HCT116 (cell line): ENCODE measurements around the gene HOXB3.

ENCODE experiments used
- JUND ChIP-seq: IDR thresholded peaks from 2 replicates; pipeline ENCODE4 v1.6.1; 2012
- SP1 ChIP-seq: IDR thresholded peaks from 2 replicates; pipeline ENCODE4 v1.6.1; 2012; ENCODE audit warnings: low read depth
- TF ChIP-seq, protein P1 (sequence below): IDR thresholded peaks from 2 replicates; pipeline ENCODE4 v1.6.1; 2012

DNA sequence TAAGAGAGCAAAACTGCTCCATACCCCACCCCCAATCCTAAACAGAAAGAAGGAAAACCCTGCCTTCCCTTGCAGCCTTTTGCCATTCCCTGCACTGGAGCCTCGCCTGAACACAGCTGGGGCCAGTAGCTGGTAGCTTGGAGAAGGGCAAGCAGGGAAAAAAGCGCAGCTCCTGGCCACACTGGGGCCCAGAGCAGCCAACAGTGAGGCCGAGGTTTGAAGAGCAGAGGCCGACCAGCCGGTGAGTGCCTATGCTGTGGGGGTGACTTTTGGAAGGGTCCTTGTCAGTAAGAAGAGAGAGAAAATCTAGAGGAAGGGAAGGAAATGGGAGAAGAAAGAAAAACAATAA lies 39.3 kb upstream of the HOXB3 start:
- no peak for TF ChIP-seq JUND
- TF ChIP-seq, protein P1, sequence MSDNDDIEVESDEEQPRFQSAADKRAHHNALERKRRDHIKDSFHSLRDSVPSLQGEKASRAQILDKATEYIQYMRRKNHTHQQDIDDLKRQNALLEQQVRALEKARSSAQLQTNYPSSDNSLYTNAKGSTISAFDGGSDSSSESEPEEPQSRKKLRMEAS: no peak
- no peak for TF ChIP-seq SP1
